MG63 (cell line): ENCODE data around the gene INPP4B. TPM values are rescaled to one million over a fixed set of nuclear protein-coding genes. Genes with fewer than 3 reads are reported as not detected.

ENCODE experiments used
- DNase-seq: peaks from one replicate; pipeline ENCODE4 v3.0.0-alpha.2; 2020
- H3K27me3 ChIP-seq: fragments of 250-450 bp; sonication (Bioruptor Pico); 2 replicates; pipeline ENCODE4 v1.5.1; 2020; ENCODE audit warnings: mild to moderate bottlenecking, moderate library complexity
- H3K36me3 ChIP-seq: fragments of 250-450 bp; sonication (Bioruptor Pico); 2 replicates; pipeline ENCODE4 v1.5.1; 2020; ENCODE audit warnings: mild to moderate bottlenecking, moderate library complexity
- H3K4me3 ChIP-seq: fragments of 250-450 bp; sonication (Bioruptor Pico); 2 replicates; pipeline ENCODE4 v1.5.1; 2020; ENCODE audit warnings: mild to moderate bottlenecking, moderate library complexity
- H3K9me3 ChIP-seq: fragments of 250-450 bp; sonication (Bioruptor Pico); 2 replicates; pipeline ENCODE4 v1.5.1; 2020; ENCODE audit warnings: mild to moderate bottlenecking, moderate library complexity
- total RNA-seq: library from RNA; depleted of rRNA; stranded (reverse); fragments of >200 nt; shearing (Covaris generic); gene quantifications from 2 replicates; pipeline ENCODE4 v1.2.3, GENCODE V29; 2014; ENCODE audit warnings: low replicate concordance

INPP4B gene
- total RNA-seq, 1 experiment from 2014 or later, result 4.0 TPM

DNA sequence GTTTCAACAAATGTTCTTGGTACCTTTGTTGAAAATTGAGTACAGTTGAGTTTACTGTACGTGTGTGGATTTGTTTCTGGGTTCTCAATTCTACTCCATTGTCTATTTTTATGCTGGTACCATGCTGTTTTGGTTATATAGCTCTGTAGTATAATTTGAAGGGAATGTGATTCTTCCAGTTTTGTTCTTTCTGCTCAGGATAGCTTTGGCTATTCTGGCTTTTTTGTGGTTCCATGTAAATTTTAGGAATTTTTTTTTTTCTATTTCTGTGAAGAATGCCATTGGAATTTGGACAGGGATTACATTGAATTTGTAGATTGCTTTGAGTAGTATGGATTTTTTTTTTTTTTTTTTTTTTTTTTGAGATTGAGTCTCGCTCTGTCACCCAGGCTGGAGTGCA, 836.4 kb downstream of the INPP4B start:
- Histone ChIP-seq H3K9me3 (no peaks in the 10 kb centered on the region), H3K36me3 (no peaks in the 10 kb centered on the region), H3K4me3 (no peak overlapping the region), H3K27me3 (no peaks in the 10 kb centered on the region)
- DNase-seq, result no peak

- Histone ChIP-seq H3K27me3 (no peaks in the 10 kb centered on the region), H3K4me3 (no peak overlapping the region), H3K9me3 (no peaks in the 10 kb centered on the region), H3K36me3 (no peaks in the 10 kb centered on the region)
- no peak for DNase-seq
Measured at GRCh38 chr4:142005519-142005918, 840.6 kb downstream of the INPP4B start.

DNA sequence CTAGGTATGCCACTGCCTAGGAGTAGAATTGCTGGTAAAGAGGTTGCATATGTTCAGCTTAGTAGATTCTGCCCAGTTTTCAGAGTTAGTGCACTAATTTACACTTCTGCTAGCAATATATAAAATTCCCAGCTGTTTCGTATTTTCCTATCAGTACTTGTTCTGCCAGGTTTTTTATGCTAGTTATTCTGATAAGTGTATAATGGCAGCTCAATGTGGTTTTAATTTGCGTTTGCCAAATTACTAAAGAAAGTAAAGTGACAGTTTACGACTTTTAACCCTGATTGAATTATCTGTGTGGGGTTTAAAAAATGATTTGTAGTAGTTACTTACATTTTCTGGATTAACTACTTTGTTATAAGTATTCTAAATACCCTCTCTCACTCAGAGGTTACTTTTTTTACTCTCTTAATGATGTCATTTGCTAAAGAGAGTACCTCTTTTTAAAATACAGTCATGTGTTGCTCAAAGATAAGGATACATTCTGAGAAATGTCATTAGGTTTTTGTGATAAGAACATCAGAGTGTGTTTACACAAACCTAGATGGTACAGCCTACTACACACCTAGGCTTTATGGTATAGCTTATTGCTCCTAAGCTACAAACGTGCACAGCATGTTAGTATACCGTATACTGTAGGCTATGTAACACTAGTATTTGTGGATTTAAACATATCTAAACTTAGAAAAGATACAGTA, 846.5 kb downstream of the INPP4B start:
- Histone ChIP-seq H3K9me3 (no peaks in the 10 kb centered on the region), H3K36me3 (no peaks in the 10 kb centered on the region), H3K4me3 (no peak overlapping the region), H3K27me3 (no peaks in the 10 kb centered on the region)
- DNase-seq, result no peak

DNA sequence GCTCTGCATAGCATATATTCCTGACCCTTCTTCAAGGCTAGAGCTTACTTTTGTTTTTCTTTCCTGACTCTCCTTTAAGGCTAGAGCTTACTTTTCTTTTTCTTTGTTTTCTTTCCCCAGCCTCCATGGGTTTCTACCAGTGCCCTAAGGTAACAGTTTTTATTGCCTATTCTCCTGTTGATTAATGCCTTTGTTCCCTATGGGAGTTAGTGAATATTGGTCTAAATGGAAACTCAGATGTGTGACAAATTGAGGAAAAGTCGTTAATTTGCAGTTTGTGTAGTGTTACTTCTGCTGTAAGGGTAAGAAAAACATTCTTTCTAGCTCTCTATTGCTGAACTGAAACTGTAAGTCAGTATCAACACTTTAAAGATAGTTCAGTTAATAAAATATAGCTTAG, 851.0 kb downstream of the INPP4B start:
- DNase-seq, result no peak
- Histone ChIP-seq H3K4me3 (no peak overlapping the region), H3K27me3 (no peaks in the 10 kb centered on the region), H3K36me3 (no peaks in the 10 kb centered on the region), H3K9me3 (no peaks in the 10 kb centered on the region)

GRCh38 chr4:141977433-141977832, 868.7 kb downstream of the INPP4B start:
- Histone ChIP-seq H3K4me3 (no peak overlapping the region), H3K36me3 (no peaks in the 10 kb centered on the region), H3K27me3 (no peaks in the 10 kb centered on the region), H3K9me3 (no peaks in the 10 kb centered on the region; the same call in 1 of the 2 replicates)
- no peak for DNase-seq
